NCI-H446 treated with DMSO at 0.1 percent for 48 hours (cell line): ENCODE data around the gene EIF4G1.
A peak's percentile ranks its signal among the peaks of the same experiment; 100 is the strongest.

Experiments
- DNase-seq: peaks from one replicate; lab custom pipeline; 2025; lab: John Stamatoyannopoulos, UW

EIF4G1 gene

GRCh38 chr3:184352149-184352785 lies 37.9 kb downstream of the EIF4G1 start:
- DNase-seq = no peak

GRCh38 chr3:184352897-184353545 lies 38.6 kb downstream of the EIF4G1 start:
- DNase-seq = no peak

- no peak for DNase-seq
Measured at GRCh38 chr3:184353546-184353941, 39.1 kb downstream of the EIF4G1 start.

GRCh38 chr3:184354121-184354728 lies 39.8 kb downstream of the EIF4G1 start:
- DNase-seq = no peak

GRCh38 chr3:184354754-184355153 lies 40.3 kb downstream of the EIF4G1 start:
- DNase-seq = no peak

- no peak for DNase-seq
Measured at GRCh38 chr3:184355261-184356040, 41.0 kb downstream of the EIF4G1 start.

GRCh38 chr3:184357248-184358123 lies 43.1 kb downstream of the EIF4G1 start:
- DNase-seq = no peak

- no peak for DNase-seq
Measured at GRCh38 chr3:184358124-184358767, 43.8 kb downstream of the EIF4G1 start.

- DNase-seq = no peak
Measured at GRCh38 chr3:184358921-184359350, 44.5 kb downstream of the EIF4G1 start.

GRCh38 chr3:184359610-184360009 lies 45.2 kb downstream of the EIF4G1 start:
- DNase-seq = no peak

GRCh38 chr3:184360070-184360928 lies 45.9 kb downstream of the EIF4G1 start:
- DNase-seq = no peak

- no peak for DNase-seq
Measured at GRCh38 chr3:184360929-184361531, 46.6 kb downstream of the EIF4G1 start.

GRCh38 chr3:184361532-184361931 lies 47.1 kb downstream of the EIF4G1 start, which contains the start of the genes CLCN2 and POLR2H:
Gene CLCN2 (minus strand): TSS chr3:184361605. CDS start chr3:184361479, 126 bp downstream.
Gene POLR2H (plus strand): TSS chr3:184361710. CDS start chr3:184363493, 1,783 bp downstream.
- DNase-seq = peak; percentile 39

- no peak for DNase-seq
Measured at GRCh38 chr3:184361932-184362667, 47.7 kb downstream of the EIF4G1 start.

GRCh38 chr3:184362668-184363546 lies 48.5 kb downstream of the EIF4G1 start:
- peak; percentile 97 for DNase-seq

- DNase-seq = no peak
Measured at GRCh38 chr3:184366619-184367289, 52.3 kb downstream of the EIF4G1 start.

GRCh38 chr3:184368116-184368515 lies 53.7 kb downstream of the EIF4G1 start:
- no peak for DNase-seq
